K562 (cell line): ENCODE measurements around the gene CCNJL. TPM values are rescaled to one million over a fixed set of nuclear protein-coding genes. Genes with fewer than 3 reads are reported as not detected.

Experiments used
- ATAC-seq: fragments of 200-7000 bp; cut with Tn5 transposase; 3 replicates; pipeline ENCODE4 v1.9.1; 2020; ENCODE audit warnings: moderate library complexity
- BruUV-seq: library from RNA; stranded (reverse); fragments of 400-500 nt; replicated peaks from 2 replicates; lab custom pipeline; 2021; lab: Mats Ljungman, UMichigan
- CTCF ChIA-PET: fragments of 300-600 bp; formaldehyde crosslinking; extraction: SDS; loops from one replicate; lab custom pipeline; 2021; ENCODE audit warnings: low intra/inter-chr PET ratio; lab: Yijun Ruan, JAX
- POLR2A ChIA-PET: fragments of 300-600, 350-650 bp; sonication (Branson Sonifier 250); formaldehyde crosslinking; extraction: SDS; loops from one replicate; lab custom pipeline; 2021; ENCODE audit warnings: antibody characterized with exemption, inconsistent platforms; lab: Yijun Ruan, JAX
- DNase-seq, 4 experiments: peaks; one replicate each; pipeline versions ENCODE4 v3.0.0 to v3.0.0-alpha.2; 2011 to 2018; ENCODE audit warnings: low spot score in 3 of 4, mixed read lengths in 3 of 4; ENCODE audit errors: extremely low read depth in 1 of 4
- FAIRE-seq: peaks from 2 replicates; lab custom pipeline; 2011; peaks lifted over from hg19 to GRCh38; lab: Jason Lieb, UNC
- H2AFZ ChIP-seq: 2 replicates; pipeline ENCODE4 v1.6.0; 2011; ENCODE audit warnings: low read depth, low read length, control low read depth, inconsistent platforms
- H3K27ac ChIP-seq: fragments of 200-600 bp; 3 replicates; pipeline ENCODE4 v1.8.0; 2011; ENCODE audit warnings: low read depth, mild to moderate bottlenecking, control low read depth, inconsistent platforms, low read length, moderate library complexity, mixed read lengths; ENCODE audit errors: extremely low read depth
- H3K27me3 ChIP-seq, 2 experiments: fragments of 300-600 bp in 1 of 2; 2 replicates in 1 of 2; 3 replicates in 1 of 2; pipeline versions ENCODE4 v1.6.0 to v1.8.0; 2011; ENCODE audit warnings: inconsistent platforms in 2 of 2, low read length in 2 of 2, mild to moderate bottlenecking in 1 of 2, mixed read lengths in 1 of 2, moderate library complexity in 1 of 2; ENCODE audit not compliant: control insufficient read depth in 2 of 2, insufficient read depth in 2 of 2
- H3K36me3 ChIP-seq: fragments of 300-600 bp; 3 replicates; pipeline ENCODE4 v1.8.0; 2011; ENCODE audit warnings: mild to moderate bottlenecking, low read length, inconsistent platforms; ENCODE audit not compliant: control insufficient read depth, insufficient read depth
- H3K4me1 ChIP-seq, 2 experiments: fragments of 200-600 bp in 1 of 2; replicated peaks in 1 of 2; 2 replicates in 1 of 2; 3 replicates in 1 of 2; pipeline versions ENCODE4 v1.5.1 to v1.8.0; 2011; ENCODE audit warnings: inconsistent platforms in 2 of 2, low read length in 2 of 2, mild to moderate bottlenecking in 1 of 2, mixed read lengths in 1 of 2, moderate library complexity in 1 of 2; ENCODE audit not compliant: control insufficient read depth in 2 of 2, insufficient read depth in 2 of 2
- H3K4me2 ChIP-seq: 2 replicates; pipeline ENCODE4 v1.6.1; 2011; ENCODE audit warnings: low read length, control low read depth, inconsistent platforms, mixed read lengths; ENCODE audit not compliant: insufficient read depth
- H3K4me3 ChIP-seq: fragments of 200-600 bp; sonication (generic), shearing (Covaris generic); 2 replicates; pipeline ENCODE4 v1.5.1; 2016; ENCODE audit warnings: control low read depth, inconsistent platforms
- H3K79me2 ChIP-seq: fragments of 200-600 bp; 3 replicates; pipeline ENCODE4 v1.8.0; 2011; ENCODE audit warnings: low read length, inconsistent platforms; ENCODE audit not compliant: control insufficient read depth, insufficient read depth
- H3K9ac ChIP-seq, 2 experiments: 2 replicates each; pipeline versions ENCODE4 v1.6.0 to v1.6.1; 2011; ENCODE audit warnings: low read depth in 2 of 2, low read length in 2 of 2, control low read depth in 1 of 2, inconsistent platforms in 1 of 2, mild to moderate bottlenecking in 1 of 2, mixed read lengths in 1 of 2; ENCODE audit not compliant: insufficient read depth in 1 of 2
- H3K9me1 ChIP-seq: one replicate; pipeline ENCODE4 v1.6.0; 2011; ENCODE audit warnings: inconsistent platforms, mild to moderate bottlenecking, low read length, moderate library complexity; ENCODE audit not compliant: control insufficient read depth, insufficient read depth
- H3K9me3 ChIP-seq: replicated peaks from 2 replicates; pipeline ENCODE4 v1.5.1; 2011; ENCODE audit warnings: low read depth, low read length, inconsistent platforms; ENCODE audit not compliant: control insufficient read depth, insufficient read depth
- H4K20me1 ChIP-seq: replicated peaks from 2 replicates; pipeline ENCODE4 v1.6.1; 2011; ENCODE audit warnings: low read length, inconsistent platforms, mixed read lengths; ENCODE audit not compliant: control insufficient read depth, insufficient read depth
- CUX1 ChIP-seq: fragments of 200-800 bp; sonication (Bioruptor generic); IDR thresholded peaks from 2 replicates; pipeline ENCODE4 v1.6.1; 2016; ENCODE audit warnings: missing genetic modification characterization, missing compliant biosample characterization
- DACH1 ChIP-seq: fragments of 450-650 bp; IDR thresholded peaks from 2 replicates; pipeline ENCODE4 v1.6.1; 2018; ENCODE audit not compliant: partially characterized antibody
- MED1 ChIP-seq: sonication (generic); formaldehyde crosslinking; IDR thresholded peaks from 2 replicates; pipeline ENCODE4 v1.8.1; 2023; ENCODE audit warnings: missing genetic modification reagents, borderline replicate concordance
- RHOXF2B ChIP-seq: fragments of 250-450 bp; sonication (Bioruptor Pico); conservative IDR thresholded peaks from 2 replicates; pipeline ENCODE4 v1.5.1; 2021
- SAP30 ChIP-seq: fragments of 200-600 bp; sonication (generic); IDR thresholded peaks from 2 replicates; pipeline ENCODE4 v1.6.1; 2012; ENCODE audit warnings: borderline replicate concordance, low read depth, mild to moderate bottlenecking, moderate library complexity, low read length, control low read depth, inconsistent platforms; ENCODE audit not compliant: insufficient read depth, poor library complexity, severe bottlenecking
- SUPT5H ChIP-seq: fragments of 450-650 bp; IDR thresholded peaks from 2 replicates; pipeline ENCODE4 v1.6.1; 2016
- TBP ChIP-seq: optimal IDR thresholded peaks from 2 replicates; pipeline ENCODE3; 2011; ENCODE audit warnings: low read depth, low read length, improper control_type of control experiment
- ZNF24 ChIP-seq: fragments of 450-650 bp; IDR thresholded peaks from 2 replicates; pipeline ENCODE4 v1.6.1; 2016
- ZNF431 ChIP-seq: sonication (generic); formaldehyde crosslinking; IDR thresholded peaks from 2 replicates; pipeline ENCODE4 v1.8.0; 2022; ENCODE audit warnings: mild to moderate bottlenecking, missing genetic modification reagents
- ZNF507 ChIP-seq: conservative IDR thresholded peaks from 2 replicates; pipeline ENCODE4 v1.6.1; 2017; ENCODE audit warnings: missing genetic modification characterization, missing compliant biosample characterization
- ZNF609 ChIP-seq: sonication (generic); formaldehyde crosslinking; IDR thresholded peaks from 2 replicates; pipeline ENCODE4 v1.8.1; 2023; ENCODE audit warnings: missing genetic modification reagents, mild to moderate bottlenecking, borderline replicate concordance
- ZNF76 ChIP-seq: fragments of 250-450 bp; sonication (Bioruptor Pico); IDR thresholded peaks from 2 replicates; pipeline ENCODE4 v1.4.0; 2020; ENCODE audit warnings: mild to moderate bottlenecking, moderate library complexity, borderline replicate concordance
- WGBS: fragments of 100-300 bp; shearing (Covaris generic); methylation state at CpG from one replicate; pipeline ENCODE4 v1.1.6; 2016; ENCODE audit warnings: low coverage, mixed read lengths; ENCODE audit not compliant: insufficient coverage; ENCODE audit errors: missing lambda C conversion rate; 5-methylcytosine and 5-hydroxymethylcytosine counted together
- in situ Hi-C: fragments of 300-500 bp; cut with MboI; formaldehyde crosslinking; loops from 4 replicates; pipeline ENCODE4 v1.15.0; 2018; ENCODE audit warnings: inconsistent platforms, mixed read lengths
- intact Hi-C: fragments of 100-400 bp; cut with micrococcal nuclease; formaldehyde crosslinking; loops from 2 replicates; pipeline ENCODE4 v1.14.2; 2022
- polyA plus RNA-seq, 8 experiments: library from polyadenylated mRNA; depleted of rRNA in 4 of 8; stranded (reverse) in 5 of 8; unstranded in 3 of 8; fragments of >200 nt; fragmentation: Nextera tagmentation in 2 of 8; fragmentation: Illumina TruSeq in 1 of 8; extraction: Ambion mirVana in 2 of 8; extraction: Trizol in 1 of 8; gene quantifications; 2 replicates each; pipeline versions ENCODE4 v1.2.1 to v1.2.3, GENCODE V29; 2011 to 2014; ENCODE audit warnings: inconsistent platforms in 1 of 8, missing spikeins in 1 of 8
- total RNA-seq, 7 experiments: library from RNA; depleted of rRNA in 6 of 7; stranded (reverse); fragments of >200 nt in 6 of 7; fragmentation: Illumina TruSeq in 2 of 7; extraction: Trizol in 2 of 7; gene quantifications; 2 replicates each; pipeline versions ENCODE4 v1.2.1 to v1.2.3, GENCODE V29; 2011 to 2021; ENCODE audit warnings: low replicate concordance in 1 of 7

Gene CCNJL
- total and polyA plus RNA-seq, 9 of the 15 experiments (the other 6 are each of a cell fraction or from before 2014, with no cell fraction given): 0.04 TPM; not detected in 8

DNA sequence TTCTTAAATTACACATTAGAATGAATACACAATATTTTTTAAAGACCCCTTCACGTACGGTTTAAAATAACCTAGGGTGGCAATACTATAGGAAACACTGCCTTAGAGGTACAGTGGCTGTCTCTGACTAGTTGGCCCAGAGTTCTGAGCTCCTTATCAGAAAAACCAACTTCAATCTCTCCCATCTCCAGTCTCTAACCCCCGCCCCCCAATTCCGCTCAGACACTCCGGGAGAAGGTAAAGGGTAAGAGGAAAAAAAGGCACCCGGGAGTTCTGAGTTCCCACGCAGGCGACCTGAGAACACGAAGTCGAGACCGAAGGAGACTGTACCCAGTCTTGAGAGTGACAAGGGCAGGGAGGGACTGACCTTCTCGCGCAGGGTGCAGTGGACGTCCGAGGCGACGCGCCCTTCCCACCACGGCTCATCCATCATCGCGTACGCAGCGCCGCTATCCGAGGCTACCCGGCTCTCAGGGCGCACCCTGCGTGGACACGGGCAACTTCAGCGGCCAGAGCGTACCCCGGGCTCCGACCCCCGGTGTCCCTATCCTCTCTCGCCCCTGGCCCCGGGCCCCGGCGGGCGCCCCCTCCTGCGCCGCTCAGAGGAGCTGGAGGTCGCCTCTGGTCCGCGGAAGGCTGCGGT is 752 bp downstream of the CCNJL start:
- Histone ChIP-seq H3K9me1 (no peaks in the 10 kb centered on the region), H4K20me1 (no peaks in the 10 kb centered on the region), H2AFZ (no peak overlapping the region), H3K27me3 (peaks cover 48 to 66% of the 10 kb centered on the region in 2 experiments), H3K4me2 (no peak overlapping the region), H3K27ac (no peak overlapping the region), H3K4me1 (peaks cover 0 to 14% of the 10 kb centered on the region in 2 experiments; a peak in 2 of 5 replicates), H3K9me3 (no peaks in the 10 kb centered on the region), H3K9ac (no peak overlapping the region), H3K36me3 (no peaks in the 10 kb centered on the region), H3K79me2 (no peaks in the 10 kb centered on the region), H3K4me3 (no peak overlapping the region)
- DNase-seq: no peak
- intact Hi-C loops (no loop called here), in situ Hi-C loops (no loop called here)
- WGBS: 14% methylated on average over 21 of the region's 45 CpGs
- POLR2A ChIA-PET: interaction anchor here (0.6 kb wide), 2 partner anchors 46 to 733 kb away, joined by 3 to 4 read pairs; no protein-coding TSS in a partner anchor
- peak; percentile 57 for ATAC-seq
- TF ChIP-seq ZNF76 (no peak), TBP (no peak), ZNF24 (no peak), SUPT5H (no peak), DACH1 (no peak), ZNF609 (no peak), RHOXF2B (CRISPR knock-in tag) (no peak), MED1 (CRISPR knock-in tag) (no peak), CUX1 (CRISPR knock-in tag) (no peak), ZNF431 (CRISPR knock-in tag) (no peak), SAP30 (no peak), ZNF507 (no peak)
- CTCF ChIA-PET: no interaction called here
- BruUV-seq: no TSS peak
- FAIRE-seq: no peak
